HG02884 (cell line): ENCODE measurements around the gene HEMK1.

Experiments used
- ATAC-seq: cut with Tn5 transposase; IDR thresholded peaks from one replicate; pipeline ENCODE4 v1.9.1; 2021; ENCODE audit warnings: mild to moderate bottlenecking, moderate library complexity; ENCODE audit not compliant: unreplicated experiment

Gene HEMK1

DNA sequence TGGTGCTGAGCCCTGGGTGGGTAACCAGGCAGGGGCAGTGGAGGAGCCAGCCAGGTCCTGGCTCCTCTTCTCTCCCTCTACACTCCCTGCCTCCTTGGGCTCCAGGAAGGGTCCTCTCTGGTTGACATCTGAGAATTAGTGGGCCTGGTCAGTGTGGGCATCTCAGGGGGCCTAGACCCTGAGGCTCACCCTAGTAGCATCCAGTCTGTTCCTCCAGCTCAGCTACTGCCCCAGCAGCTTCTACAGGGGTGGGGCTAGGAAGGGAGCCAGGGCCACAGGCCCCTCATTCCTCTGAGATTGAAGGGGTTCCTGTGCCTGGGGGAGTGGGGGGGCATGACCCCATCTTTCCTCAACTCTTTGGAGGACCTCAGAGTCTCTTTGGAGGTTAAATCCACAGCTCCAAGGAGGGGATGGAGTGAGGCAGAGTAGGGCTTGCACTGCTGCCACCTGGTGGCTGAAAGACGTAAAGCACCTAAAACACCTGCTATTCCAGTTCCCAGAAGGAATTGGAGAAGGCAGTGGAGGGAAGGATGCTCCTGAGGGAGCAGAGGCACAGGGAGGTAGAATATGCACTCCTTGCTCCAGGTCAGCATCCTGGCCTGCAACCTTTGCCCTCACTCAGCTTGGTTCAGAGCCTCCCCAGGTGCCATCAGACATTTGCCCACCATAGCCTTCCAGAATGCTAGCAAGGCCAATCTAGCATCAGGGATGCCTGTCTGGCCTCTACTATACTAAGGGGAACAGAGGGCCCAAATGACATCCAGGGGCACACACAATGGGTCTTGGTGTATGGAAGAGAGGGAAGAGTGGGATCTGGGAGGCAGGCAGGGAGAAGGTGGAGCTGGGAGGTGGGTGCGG, 26.9 kb upstream of the HEMK1 start:
- no peak for ATAC-seq

DNA sequence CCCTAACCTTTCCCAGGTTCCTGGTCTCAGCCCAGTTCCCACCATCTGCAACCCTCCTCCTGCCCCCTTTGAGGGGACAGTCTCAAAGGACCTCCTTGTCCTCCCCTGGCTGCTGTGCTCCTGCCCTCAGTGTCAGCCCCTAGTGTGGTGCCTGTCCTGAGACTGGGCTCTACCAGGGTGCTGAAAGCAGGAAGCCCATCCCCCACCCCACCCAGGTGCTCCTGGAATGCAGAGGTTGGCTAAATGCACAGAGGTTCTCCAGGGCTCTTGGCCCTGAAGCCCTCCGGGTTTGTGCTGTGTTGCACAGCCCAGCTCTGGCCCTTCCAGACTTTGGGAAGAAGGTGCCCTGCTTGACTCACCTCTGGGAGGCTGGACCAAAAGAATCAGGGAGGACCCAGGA, 23.5 kb upstream of the HEMK1 start:
- ATAC-seq: no peak

GRCh38 chr3:50549226-50549625, 20.1 kb upstream of the HEMK1 start:
- ATAC-seq: no peak

DNA sequence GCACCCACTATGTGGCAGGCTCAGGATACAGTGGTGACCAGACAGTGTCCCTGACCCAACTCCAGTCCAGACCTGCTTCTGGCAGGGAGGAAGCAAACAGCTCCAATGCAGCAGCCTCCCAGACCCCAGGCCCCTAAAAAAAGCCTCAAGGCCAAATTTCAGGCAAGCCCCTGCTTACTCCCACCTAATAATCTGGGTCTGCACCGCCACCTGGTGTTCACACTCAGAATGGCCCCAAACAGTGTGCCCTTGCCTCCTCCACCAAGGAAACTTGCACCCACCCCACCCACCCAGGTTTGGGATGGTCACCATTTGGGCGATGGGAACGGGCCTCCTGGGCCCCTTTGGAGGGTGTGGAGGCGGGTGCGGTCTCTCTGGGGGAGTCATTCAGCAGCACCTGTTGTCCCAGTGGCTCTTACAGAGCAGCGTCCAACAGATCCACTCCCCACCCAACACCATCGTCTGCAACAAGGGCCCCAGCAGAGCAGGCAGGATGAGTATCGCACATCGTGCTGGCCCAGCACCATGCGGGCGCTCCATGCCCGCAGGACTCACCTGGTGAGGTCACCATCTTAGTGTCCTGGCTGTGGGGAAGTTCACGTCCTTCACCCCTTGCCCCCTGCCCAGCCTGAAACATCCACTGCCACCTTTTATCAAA, 19.1 kb upstream of the HEMK1 start:
- no peak for ATAC-seq

GRCh38 chr3:50551054-50551659, 18.2 kb upstream of the HEMK1 start:
- ATAC-seq: no peak

DNA sequence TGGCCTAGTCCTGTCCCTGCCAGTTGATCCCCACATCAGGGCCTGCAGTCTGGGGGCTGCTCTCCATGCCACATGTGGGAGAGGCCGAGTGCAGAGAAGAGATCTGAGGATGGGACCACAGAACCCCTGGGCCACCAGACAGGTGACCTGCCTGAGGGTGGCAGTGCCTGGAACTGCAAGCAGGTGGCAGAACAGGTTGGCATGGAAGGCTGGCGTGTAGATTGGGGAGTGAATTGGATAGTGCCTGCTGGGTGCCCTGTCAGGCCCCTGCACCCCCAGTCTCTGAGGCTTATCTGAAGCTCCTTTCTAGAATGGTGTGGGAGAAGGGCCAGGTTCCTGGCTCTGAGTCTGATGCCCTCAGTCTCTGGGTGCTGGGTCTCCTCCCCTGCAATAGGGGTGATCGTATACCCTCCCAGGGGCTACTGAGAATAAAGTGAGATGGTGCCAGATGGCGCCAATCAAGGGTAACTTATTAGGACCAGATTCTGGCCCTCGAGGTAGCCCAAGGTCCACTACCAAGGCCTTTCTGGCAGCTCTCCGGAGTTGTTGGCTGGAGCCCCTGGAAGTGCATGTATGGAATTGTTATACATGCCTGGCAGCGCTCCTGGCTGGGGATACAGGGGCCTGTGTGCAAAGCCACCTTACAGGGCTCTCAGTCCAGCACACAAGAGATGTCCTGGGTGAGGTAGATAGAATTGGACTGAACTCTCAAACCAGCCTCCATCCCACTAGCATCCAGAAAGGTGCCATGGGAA, 17.5 kb upstream of the HEMK1 start:
- ATAC-seq: no peak

GRCh38 chr3:50552598-50552997, 16.7 kb upstream of the HEMK1 start:
- no peak for ATAC-seq

DNA sequence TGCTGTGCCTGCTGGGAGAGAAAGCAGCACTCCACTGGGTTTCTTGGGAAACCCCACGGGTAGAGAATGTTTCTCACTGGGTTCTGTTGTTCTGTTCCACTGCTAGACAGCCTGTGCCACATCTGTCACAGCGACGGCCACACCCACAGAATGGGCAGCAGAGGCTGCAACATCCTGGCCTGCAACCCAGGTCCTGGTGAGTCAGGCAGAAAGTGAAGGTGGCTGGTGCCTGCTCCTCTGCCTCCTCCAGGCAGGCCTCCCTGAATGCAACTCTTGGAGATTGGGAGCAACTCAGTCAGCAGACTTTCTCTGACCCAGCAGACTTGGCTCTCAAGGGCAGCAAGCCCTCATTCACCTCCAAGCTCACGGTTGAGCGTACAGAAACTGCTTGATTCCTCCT, 14.8 kb upstream of the HEMK1 start:
- ATAC-seq: no peak

- ATAC-seq: no peak
Observed at GRCh38 chr3:50557106-50557505, 12.2 kb upstream of the HEMK1 start.

DNA sequence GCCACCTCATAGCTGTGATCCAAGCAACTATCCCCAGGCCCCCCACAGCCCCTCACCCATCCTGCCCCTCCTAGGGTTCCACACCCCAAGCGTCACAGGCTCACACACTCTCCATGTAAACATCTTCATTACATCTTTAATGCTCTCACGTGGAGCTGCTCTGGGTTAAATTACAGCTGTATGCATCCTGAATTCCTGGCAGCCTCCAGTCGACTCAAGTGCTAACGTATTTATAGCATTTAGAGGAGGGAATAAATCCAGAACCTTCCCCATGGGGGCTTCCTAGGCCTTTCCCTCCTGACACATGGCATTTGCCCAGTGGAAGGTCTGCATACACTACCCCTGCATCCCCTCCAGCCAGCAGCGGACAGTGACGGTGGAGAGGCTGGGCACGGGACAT, 11.4 kb upstream of the HEMK1 start:
- ATAC-seq: no peak

GRCh38 chr3:50559702-50560101, 9.6 kb upstream of the HEMK1 start:
- no peak for ATAC-seq

DNA sequence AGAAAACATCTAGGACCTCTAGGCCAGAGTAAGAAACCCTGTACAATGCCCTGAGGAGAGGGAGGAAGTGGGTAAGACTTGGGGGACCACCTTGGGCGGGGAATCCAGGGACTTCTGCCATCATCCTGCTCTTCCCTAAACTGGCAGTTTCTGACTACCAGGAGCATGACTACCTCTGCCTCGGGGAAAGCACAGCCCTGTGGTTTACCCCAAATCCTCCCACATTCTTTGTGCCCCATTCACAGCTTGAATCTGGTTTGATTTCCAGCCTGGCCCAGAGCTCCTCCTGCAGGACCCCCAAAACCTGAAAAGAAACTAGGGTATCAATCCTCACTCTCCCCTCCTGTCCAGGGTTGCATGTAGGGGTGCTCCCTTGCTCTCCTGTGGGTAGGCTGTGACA, 6.5 kb upstream of the HEMK1 start:
- no peak for ATAC-seq

DNA sequence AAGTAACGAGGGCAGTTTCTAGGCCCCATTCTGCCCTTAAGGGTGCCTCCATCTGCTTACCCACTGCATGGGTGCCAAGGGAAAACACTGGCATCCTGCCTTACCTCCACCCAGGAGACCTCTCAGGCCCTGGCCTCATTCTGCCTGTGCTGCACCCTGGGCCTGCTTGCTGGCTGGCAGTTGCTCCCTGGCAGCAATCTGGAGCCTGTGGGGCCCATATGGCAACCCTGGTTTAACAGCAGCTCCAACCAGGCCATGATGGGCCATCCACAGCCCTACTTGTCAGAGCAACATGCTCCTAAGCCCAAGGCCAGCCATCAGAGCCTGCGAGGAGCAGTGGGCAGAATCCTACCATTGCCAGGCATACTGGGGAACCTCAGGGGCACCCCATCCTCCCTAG, 5.5 kb upstream of the HEMK1 start:
- ATAC-seq: no peak

DNA sequence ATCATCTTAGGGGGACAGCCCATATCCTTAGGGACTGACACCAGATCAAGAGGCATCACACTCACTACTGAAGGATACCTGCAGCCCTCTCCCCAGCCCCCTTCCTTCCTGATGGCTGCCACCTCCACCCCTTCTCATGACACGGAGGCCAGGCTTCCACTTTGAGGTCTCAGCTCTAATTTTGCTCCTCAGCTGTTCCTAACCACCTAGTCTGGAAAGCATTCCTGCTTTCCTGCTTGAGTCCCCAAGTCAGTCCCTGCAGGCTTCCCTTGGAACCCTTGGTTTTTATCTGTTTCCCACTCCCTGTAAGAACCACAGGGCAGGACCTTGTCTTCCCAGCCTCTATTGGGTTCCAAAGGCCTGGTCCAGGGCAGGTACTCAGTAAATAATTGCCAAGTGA, 5.0 kb upstream of the HEMK1 start:
- no peak for ATAC-seq

DNA sequence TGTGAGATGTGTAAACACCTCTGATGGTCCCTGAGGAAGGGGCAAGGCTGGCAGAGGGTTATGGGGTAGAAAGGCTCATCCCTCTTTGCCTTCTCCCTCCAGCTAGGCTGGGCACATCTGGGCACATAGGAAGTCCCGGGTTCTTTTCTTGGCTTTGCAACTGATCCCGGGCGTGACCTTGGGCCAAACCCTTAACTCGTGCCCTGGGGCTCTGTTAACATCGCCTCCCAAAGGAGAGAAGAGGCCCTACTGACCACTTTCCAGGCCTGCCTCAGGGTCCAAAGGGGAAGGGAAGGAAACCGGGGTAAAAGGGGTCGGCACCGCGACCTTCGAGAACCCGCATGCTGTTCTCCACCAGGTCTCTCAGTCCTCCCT, 2.3 kb upstream of the HEMK1 start:
- no peak for ATAC-seq

GRCh38 chr3:50567386-50568167, 1.7 kb upstream of the HEMK1 start, which contains the start of gene C3orf18:
C3orf18 (minus strand) TSS chr3:50567747; CDS start chr3:50565699, 2,048 bp downstream.
- ATAC-seq: peak; percentile 85

- ATAC-seq: no peak
Observed at GRCh38 chr3:50570508-50571279, 1.4 kb downstream of the HEMK1 start.

DNA sequence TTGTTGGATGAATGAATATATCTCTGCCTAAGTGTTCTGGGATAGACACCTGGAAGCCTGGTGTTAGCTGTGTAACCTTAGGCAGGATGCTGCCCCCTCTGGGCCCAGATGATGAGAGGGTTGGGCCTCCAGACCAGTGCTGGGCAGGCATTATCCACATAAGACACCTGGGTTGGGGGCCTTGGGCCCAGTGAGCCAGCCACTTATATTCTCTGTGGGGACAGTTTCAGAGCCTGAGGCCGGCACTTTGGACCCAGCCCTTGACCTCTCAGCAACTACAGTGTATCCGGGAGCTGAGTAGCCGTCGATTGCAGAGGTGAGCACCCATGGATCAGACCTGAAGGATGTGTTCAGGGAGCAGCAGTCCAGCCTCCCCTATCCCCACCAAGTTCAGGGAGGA, 2.2 kb downstream of the HEMK1 start:
- ATAC-seq: no peak

DNA sequence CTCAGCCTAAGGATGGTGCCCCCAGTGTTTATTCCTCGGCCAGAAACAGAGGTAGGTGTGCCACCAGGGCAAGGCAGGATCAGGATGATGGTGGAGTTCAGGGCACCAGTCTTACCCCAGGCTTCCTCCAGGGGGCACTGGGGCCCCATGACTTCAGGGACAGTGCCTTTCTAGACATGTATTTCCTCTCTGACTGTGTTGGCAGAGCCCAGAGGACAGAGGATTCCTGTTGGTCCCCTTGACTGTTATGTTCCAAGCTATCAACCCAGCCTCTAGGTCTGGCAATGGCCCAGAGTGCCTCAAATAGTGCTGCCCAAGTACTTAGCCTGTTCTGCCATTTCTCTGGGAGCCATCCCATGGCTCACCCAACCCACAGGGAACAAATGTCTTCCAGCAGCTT, 2.8 kb downstream of the HEMK1 start:
- ATAC-seq: no peak
